Measurements from ENCODE around the gene OLIG1. TPM values are rescaled to one million over a fixed set of nuclear protein-coding genes. Genes with fewer than 3 reads are reported as not detected.

OLIG1 gene
- total and polyA plus RNA-seq, 2 of the 8 experiments (the other 6 are each of a cell fraction or from before 2014, with no cell fraction given) = 0.65 to 1.2 TPM

GRCh38 chr21:33036430-33037162, 33.3 kb upstream of the OLIG1 start:
- Histone ChIP-seq H3K4me1 (replicated peaks in 1 of 4; ENCODE audit: control insufficient read depth in 3 of 4, insufficient read depth in 4 of 4, low read length in 3 of 4) (peaks cover 3 to 27% (median 20%) of the 10 kb centered on the region in 4 experiments), H2BK15ac (ENCODE audit: low read length) (peak overlapping the region; percentile 54; the same call in 1 of the 2 replicates), H3K79me1 (ENCODE audit: low read depth, low read length) (no peaks in the 10 kb centered on the region), H3K23ac (ENCODE audit: insufficient read length) (no peak overlapping the region), H2AK5ac (ENCODE audit: low read depth, low read length) (peak overlapping the region; percentile 48; the same call in 1 of the 2 replicates), H2BK5ac (ENCODE audit: low read depth, low read length) (no peak overlapping the region), H3K23me2 (ENCODE audit: low read depth, low read length) (no peaks in the 10 kb centered on the region; the same call in 1 of the 2 replicates), H4K5ac (ENCODE audit: insufficient read length, low read depth, low read length) (no peak overlapping the region), H2AFZ (ENCODE audit: low read length) (no peak overlapping the region), H3K27me3 (replicated peaks in 1 of 4; ENCODE audit: control insufficient read depth in 3 of 4, extremely low read depth in 1 of 4, insufficient read depth in 3 of 4, low read length in 3 of 4) (peaks cover 41 to 56% (median 44%) of the 10 kb centered on the region in 4 experiments), H4K8ac (ENCODE audit: extremely low read depth, insufficient read depth, low read length) (no peak overlapping the region; the same call in 1 of the 2 replicates), H3K79me2 (ENCODE audit: control insufficient read depth in 1 of 2, insufficient read depth in 2 of 2, low read length in 2 of 2) (no peaks in the 10 kb centered on the region), H3K9ac (replicated peaks in 1 of 4; ENCODE audit: extremely low read depth in 1 of 4, low read depth in 3 of 4, low read length in 3 of 4) (no peak overlapping the region), H3K9me3 (ENCODE audit: insufficient read depth in 2 of 2, low read depth in 1 of 2, low read length in 1 of 2) (no peaks in the 10 kb centered on the region), H4K20me1 (replicated peaks in 1 of 2; ENCODE audit: control insufficient read depth in 1 of 2, insufficient read depth in 2 of 2, low read length in 2 of 2) (peaks cover 4 to 12% of the 10 kb centered on the region in 2 experiments), H3K14ac (ENCODE audit: insufficient read length) (no peak overlapping the region), H2BK12ac (ENCODE audit: low read depth, low read length) (no peak overlapping the region; the same call in 1 of the 2 replicates), H3K18ac (ENCODE audit: extremely low read depth, low read length) (no peak overlapping the region), H3K36me3 (ENCODE audit: control insufficient read depth in 2 of 4, insufficient read depth in 4 of 4, low read length in 3 of 4) (no peaks in the 10 kb centered on the region), H3K27ac (ENCODE audit: low read depth, low read length) (no peak overlapping the region), H3K4ac (replicated peaks; ENCODE audit: insufficient read length, low read depth, low read length) (no peak overlapping the region), H3K56ac (replicated peaks; ENCODE audit: insufficient read length, low read depth, low read length) (no peak overlapping the region), H3K4me3 (ENCODE audit: extremely low read depth in 1 of 4, insufficient read depth in 2 of 4, low read depth in 3 of 4, low read length in 4 of 4) (no peak overlapping the region), H4K91ac (replicated peaks; ENCODE audit: insufficient read length, low read length) (no peak overlapping the region), H2BK20ac (ENCODE audit: low read length) (no peak overlapping the region), H3K4me2 (ENCODE audit: insufficient read depth in 1 of 2, low read depth in 2 of 2, low read length in 2 of 2) (no peak overlapping the region; a peak in 1 of 4 replicates), H2BK120ac (replicated peaks; ENCODE audit: low read depth, low read length) (no peak overlapping the region)
- 49% methylated on average over 10 of the region's 11 CpGs; no CpG with 5 or more reads in 1 of the 2 experiments for WGBS, 2 experiments (ENCODE audit: extremely low coverage in 1 of 2, insufficient coverage in 1 of 2, insufficient read length in 1 of 2, insufficient replicate concordance in 2 of 2, low coverage in 1 of 2, low lambda C conversion rate in 2 of 2, missing lambda C conversion rate in 1 of 2)
- CTCF ChIA-PET (ENCODE audit: partially characterized antibody) = interaction anchor here (0.7 to 1.2 kb wide), 3 partner anchors 10 to 91 kb away, joined by 3 to 6 read pairs (median 4); partner anchors contain the start of gene OLIG2
- no peak for FAIRE-seq
- POLR2A ChIA-PET (ENCODE audit: partially characterized antibody) = interaction anchor here (0.5 to 0.6 kb wide), 3 partner anchors 132 to 399 kb away, joined by 3 to 4 read pairs (median 3); no protein-coding TSS in a partner anchor
- DNase-seq (ENCODE audit: low read depth in 1 of 2, low spot score in 2 of 2) = peak in 1 of 2 experiments; percentile 49
- TF ChIP-seq YY1 (IDR thresholded peaks at IDR 0.05; ENCODE audit: low read depth, low read length) (no peak), SAP30 (IDR thresholded peaks at IDR 0.05; ENCODE audit: insufficient read depth, insufficient replicate concordance, low read length) (no peak), KDM5A (IDR thresholded peaks at IDR 0.05; ENCODE audit: low read length) (no peak), BRCA1 (IDR thresholded peaks at IDR 0.05; ENCODE audit: low read depth, low read length) (no peak), JUND (IDR thresholded peaks at IDR 0.05; ENCODE audit: low read length) (no peak), BACH1 (IDR thresholded peaks at IDR 0.05; ENCODE audit: low read length) (no peak), KDM4A (IDR thresholded peaks at IDR 0.05; ENCODE audit: low read depth, low read length, severe bottlenecking) (no peak), RNF2 (IDR thresholded peaks at IDR 0.05; ENCODE audit: borderline replicate concordance, low read depth, low read length, missing control alignments, poor library complexity, severe bottlenecking) (no peak), JUN (IDR thresholded peaks at IDR 0.05; ENCODE audit: low read depth, low read length) (no peak), RXRA (IDR thresholded peaks at IDR 0.05; ENCODE audit: insufficient read depth, low read depth, low read length) (no peak)
- TF ChIP-seq, protein P1, sequence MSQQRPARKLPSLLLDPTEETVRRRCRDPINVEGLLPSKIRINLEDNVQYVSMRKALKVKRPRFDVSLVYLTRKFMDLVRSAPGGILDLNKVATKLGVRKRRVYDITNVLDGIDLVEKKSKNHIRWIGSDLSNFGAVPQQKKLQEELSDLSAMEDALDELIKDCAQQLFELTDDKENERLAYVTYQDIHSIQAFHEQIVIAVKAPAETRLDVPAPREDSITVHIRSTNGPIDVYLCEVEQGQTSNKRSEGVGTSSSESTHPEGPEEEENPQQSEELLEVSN (IDR thresholded peaks at IDR 0.05) = no peak

Data from H1 (cell line).